Measurements from ENCODE around the gene AHRR. TPM values are rescaled to one million over a fixed set of nuclear protein-coding genes. Genes with fewer than 3 reads are reported as not detected.
"Not testable (repeated sequence)": the region's sequence is repeated elsewhere in the genome, so short reads cannot be mapped to it uniquely, and the experiment has no call there.

Gene AHRR
- total RNA-seq, 1 donor from 2014 or later, result 23.9 TPM

DNA sequence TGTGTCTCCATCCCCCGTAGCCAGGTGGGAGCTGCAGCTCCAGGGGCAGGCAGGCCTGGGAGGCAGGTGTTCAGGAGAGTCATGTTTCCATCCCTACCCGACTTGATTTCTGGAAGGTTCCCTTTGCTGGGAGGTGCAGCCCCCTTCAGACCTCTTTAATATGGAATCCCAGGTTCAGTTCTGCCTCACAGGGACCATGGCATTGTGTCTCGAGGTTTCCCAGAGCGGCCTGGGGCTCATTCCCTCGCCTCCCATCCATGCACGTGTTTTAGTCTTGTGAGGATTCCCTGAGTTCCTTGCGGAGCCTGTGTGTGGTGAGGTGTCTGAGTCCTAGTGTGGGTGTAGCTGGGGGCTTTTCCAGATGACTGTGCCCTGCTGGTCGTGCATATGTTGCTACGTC lies 16.5 kb upstream of the AHRR start:
- no peak for DNase-seq (ENCODE audit: extremely low read depth, low read depth, low spot score)

DNA sequence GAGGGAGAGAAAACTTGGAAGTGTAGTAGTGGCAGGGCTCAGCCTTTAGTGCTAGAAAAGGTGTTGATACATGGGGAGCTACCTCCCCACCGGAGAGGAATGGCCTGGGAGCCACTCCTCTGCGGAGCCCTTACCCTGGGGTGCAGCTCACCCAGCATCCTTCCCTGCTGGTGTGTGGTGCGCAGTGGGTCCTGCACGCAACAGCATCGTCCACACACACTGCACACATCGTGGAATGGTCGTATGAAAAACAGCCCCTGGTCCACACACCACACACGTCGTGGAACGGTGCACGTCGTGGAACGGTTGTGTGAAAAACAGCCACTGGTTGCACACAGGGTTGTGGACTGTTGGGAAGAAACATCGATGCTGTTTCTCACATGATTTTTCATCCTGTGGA lies 16.1 kb upstream of the AHRR start:
- no peak for DNase-seq (ENCODE audit: extremely low read depth, low read depth, low spot score)

DNA sequence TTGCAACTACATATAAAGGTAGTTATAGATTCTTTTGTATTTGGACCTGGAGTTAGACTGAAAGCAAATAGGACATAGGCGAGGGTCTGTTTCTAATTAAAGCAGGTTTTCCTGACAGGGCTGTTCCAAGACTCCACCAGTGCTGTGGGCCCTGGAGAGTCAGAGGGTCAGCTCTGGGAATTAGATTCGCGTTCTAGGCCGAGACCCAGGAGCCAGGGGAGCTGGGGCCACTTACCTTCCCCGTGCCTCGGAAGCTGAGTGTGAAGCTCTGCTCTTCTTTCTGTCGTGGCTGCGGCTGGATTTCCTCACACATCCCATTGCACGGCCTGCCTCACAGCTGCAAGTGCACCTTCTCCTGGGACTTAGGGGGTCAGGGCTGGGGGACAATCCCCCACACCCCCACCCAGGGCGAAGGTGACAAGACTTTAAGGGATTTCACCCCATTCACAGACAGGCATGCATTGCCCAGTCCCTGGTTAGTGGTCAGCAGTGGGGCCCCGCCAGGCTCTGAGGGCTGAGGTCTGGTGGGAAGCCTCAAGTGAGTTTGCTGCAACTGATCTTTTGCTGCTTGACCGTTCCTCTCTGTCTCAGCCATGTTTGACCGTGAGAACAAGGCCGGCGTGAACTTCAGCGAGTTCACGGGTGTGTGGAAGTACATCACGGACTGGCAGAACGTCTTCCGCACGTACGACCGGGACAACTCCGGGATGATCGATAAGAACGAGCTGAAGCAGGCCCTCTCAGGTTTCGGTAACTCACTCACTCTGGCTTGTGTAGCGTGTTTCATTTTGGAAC lies 15.3 kb upstream of the AHRR start:
- no peak for DNase-seq (ENCODE audit: extremely low read depth, low read depth, low spot score)

DNA sequence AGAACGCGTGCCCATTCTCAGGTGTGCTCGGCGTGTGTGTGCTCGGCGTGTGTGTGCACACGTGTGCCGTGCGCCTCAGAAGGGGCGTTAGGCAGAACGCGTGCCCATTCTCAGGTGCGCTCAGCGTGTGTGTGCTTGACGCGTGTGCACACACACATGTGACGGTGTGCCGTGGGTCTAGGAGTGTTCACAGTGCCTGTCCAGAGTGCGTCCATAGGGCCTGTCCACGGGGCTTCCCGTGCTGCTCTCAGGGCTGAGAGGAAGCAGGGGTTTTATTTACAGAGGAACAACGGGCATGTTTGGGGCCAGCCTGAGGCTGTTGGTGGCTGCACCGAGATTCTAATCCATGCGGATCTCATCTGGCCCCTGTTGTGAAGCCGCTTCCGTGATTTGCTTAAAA lies 14.2 kb upstream of the AHRR start:
- DNase-seq (ENCODE audit: extremely low read depth, low read depth, low spot score), result no peak

DNA sequence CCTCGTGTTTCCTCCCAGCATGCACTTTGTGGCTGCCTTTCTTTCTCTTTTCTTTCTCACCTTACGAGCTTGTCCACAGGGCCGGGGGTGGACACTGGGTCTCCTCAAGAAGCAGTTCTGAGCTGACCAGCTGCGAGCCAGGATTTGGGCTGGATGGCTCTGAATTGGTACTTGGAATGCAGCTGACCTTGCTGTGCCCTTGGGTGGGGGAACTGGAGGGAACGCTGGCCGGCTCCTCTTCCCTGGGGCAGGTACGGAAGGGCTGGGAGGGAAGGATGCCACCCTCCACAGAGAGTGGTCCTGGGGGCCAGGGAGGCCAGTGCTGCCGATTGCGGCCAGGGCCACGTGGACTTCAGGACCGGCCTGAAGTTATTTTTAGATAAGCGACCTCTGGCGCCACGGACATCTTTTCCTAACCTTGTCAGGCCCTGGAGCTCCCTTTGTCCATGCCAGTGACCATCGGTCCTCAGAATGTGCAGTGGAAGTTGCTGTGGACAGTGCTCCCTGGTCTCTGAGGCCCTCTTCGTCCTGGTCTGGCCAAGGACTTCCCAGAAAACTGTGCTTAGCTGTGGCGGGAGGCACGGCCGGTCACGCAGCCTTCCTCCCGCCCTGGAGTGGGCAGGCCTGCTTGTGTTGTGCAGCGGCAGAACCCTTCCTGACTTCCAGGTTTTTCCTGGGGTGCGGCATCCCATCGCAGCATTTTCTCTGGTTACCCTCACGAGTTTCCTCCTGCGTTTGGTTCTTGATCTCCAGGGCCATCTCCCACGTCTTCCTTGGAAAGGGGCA lies 13.5 kb upstream of the AHRR start:
- DNase-seq (ENCODE audit: extremely low read depth, low read depth, low spot score), result no peak

DNA sequence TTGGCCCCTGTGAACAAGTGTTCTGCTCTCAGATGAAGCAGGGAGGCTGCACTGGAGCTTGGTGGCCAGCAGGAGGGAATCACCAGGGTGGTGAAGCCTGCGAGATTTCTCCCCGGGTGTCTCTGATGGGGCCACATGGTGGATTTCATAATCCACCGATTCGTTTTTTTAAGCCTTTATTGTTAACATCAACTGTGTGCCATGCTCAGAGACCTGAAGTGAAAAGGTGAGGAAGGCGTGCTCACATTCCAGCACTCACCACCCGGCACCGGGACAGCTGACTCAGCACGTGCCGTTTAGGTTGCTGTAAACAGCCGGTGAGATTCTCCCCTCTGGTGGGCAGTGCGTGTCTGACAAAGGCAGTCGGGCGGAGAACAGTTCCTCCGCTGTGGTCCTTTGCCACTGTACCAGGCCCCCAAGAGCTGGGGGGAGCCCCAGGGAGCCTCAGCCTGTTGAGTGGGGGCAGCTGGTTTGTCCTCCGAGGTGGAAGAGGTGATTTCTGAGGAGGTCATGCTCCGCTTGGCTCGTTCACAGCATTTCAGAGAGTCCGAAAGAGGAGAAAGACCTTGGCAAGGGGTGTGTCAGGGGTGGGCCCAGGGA lies 12.7 kb upstream of the AHRR start:
- DNase-seq (ENCODE audit: extremely low read depth, low read depth, low spot score), result no peak

DNA sequence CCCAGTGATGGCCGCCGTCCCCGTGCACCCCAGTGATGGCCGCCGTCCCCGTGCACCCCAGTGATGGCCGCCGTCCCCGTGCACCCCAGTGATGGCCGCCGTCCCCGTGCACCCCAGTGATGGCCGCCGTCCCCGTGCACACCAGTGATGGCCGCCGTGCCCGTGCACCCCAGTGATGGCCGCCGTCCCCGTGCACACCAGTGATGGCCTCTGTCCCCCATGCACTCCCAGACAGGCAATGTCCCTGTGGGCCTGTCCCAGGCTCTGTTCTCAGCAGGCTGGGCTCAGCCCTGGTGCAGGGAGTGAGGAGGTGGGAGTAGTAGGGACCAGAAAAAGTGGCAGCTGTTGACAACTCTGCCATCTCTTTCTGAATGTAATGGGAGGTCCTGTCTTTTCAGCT lies 11.7 kb upstream of the AHRR start:
- DNase-seq (ENCODE audit: extremely low read depth, low read depth, low spot score), result not testable (repeated sequence)

DNA sequence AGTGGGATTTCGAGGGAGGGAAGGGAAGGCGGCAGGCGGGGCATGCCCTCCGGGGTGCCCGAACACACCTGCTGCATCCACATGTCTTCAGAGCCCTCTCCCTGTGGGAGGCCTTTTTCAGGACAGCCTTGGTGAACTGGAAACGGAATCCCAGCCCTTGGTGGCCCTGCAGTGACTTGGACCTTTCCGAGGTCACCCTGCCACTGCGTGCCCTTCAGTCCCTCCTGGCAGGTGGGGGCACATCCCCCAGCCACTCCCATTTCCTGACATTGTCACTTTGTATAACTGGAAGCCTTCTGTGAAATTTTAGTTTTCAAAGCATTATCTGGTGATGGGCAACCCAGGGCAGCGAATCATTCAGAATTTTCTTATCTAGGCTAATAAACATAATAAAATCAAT lies 11.0 kb upstream of the AHRR start:
- no peak for DNase-seq (ENCODE audit: extremely low read depth, low read depth, low spot score)

DNA sequence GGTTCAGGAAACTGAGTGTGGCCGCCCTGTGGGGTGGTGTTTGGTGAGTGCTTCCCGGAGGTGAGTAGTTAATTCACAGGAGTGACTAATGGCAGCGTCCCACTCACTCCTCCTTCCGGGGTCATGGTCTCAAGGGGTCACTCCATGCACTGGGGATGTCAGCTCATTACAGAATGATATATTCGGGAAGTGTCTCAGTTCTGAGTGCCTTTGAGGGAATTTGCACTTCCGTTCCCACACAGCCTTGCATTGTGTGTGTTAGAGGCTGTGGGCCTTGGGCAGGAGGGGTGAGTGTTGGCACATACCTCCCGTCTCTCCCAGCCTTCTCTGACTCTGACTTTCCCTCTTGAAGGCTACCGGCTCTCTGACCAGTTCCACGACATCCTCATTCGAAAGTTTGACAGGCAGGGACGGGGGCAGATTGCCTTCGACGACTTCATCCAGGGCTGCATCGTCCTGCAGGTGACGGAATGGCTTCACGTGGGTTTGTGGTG lies 10.5 kb upstream of the AHRR start:
- DNase-seq (ENCODE audit: extremely low read depth, low read depth, low spot score), result peak; percentile 86

DNA sequence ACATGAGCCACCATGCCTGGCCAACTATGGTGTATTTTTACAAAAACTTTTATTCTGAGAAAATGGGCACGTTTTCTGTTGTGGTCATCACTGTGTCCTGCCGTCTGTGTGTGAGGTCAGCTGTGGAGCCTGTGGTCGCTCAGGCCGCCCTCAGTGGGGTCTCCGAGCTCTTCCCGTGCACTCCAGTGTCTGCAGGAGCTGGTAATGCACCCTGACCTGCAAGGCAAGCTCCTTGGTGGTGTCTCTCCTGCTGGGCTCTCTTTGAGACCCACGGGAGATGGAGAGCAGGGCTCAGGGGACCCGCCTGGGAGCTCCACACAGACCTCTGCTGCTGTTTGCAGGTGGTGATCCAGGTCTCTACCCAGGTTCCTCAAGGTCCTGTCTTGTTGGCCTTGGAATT lies 9.6 kb upstream of the AHRR start:
- DNase-seq (ENCODE audit: extremely low read depth, low read depth, low spot score), result no peak

DNA sequence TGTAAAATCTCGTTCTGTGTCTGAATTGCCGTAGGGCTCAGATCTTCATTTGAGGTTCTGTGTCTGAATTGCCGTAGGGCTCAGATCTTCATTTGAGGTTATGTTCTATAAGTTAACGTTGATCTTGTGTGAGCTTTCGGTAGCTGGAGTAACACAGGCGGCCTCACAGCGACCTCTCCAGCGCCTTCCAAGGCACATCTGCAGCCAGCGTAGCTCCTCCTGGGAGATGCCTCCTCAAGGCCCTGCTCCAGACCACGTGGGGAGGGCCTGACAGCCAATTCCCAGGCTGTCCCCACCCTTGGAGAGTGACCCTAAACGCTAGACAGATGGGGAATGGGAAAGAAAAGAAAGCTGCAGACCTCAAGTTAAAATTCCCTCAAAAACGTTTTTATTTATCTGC lies 8.7 kb upstream of the AHRR start:
- no peak for DNase-seq (ENCODE audit: extremely low read depth, low read depth, low spot score)

DNA sequence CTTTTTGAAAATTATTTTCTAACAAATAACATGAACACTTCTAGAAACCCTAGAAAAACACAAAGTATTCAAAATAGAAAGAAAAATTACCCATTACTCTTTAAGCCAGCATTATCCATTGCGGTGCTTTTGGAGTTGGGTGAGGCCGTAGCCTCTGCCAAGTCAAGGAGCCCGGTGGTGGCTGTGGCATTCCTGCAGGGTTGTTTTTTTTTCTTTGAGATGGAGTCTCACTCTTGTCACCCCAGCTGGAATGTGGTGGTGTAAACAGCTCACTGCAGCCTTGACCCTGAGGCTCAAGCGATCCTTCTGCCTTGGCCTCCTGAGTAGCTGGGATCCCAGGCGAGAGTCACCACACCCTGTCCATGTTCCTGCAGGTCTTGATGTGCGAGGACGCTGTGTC lies 8.2 kb upstream of the AHRR start:
- DNase-seq (ENCODE audit: extremely low read depth, low read depth, low spot score), result no peak

DNA sequence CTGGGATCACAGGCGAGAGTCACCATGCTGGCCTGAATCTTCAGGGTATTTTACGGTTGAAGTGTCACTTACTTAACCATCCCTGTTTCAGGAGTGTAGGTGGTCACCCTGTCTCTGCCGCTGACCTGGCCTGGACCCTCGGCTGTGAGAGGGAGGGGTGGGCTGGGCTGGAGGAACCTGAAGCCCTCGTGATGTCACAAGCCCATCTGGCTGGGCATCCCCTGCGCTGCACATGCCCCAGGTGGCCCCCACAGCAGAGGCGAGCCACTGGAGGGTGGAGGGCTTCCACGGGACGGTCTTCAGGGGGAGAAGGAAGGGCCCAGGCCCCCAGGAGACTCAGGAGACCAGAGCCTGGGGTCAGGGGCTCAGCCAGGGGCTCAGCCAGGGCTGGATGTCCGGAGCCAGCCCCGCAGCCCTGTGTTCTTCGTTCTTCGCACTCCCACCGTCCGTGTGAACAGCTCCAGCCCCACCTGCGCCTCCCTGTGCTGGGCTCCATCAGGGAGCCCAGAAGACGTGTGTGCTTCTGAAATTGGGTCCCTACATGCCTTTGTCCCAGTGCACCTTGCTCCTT lies 7.6 kb upstream of the AHRR start:
- DNase-seq (ENCODE audit: extremely low read depth, low read depth, low spot score), result no peak

DNA sequence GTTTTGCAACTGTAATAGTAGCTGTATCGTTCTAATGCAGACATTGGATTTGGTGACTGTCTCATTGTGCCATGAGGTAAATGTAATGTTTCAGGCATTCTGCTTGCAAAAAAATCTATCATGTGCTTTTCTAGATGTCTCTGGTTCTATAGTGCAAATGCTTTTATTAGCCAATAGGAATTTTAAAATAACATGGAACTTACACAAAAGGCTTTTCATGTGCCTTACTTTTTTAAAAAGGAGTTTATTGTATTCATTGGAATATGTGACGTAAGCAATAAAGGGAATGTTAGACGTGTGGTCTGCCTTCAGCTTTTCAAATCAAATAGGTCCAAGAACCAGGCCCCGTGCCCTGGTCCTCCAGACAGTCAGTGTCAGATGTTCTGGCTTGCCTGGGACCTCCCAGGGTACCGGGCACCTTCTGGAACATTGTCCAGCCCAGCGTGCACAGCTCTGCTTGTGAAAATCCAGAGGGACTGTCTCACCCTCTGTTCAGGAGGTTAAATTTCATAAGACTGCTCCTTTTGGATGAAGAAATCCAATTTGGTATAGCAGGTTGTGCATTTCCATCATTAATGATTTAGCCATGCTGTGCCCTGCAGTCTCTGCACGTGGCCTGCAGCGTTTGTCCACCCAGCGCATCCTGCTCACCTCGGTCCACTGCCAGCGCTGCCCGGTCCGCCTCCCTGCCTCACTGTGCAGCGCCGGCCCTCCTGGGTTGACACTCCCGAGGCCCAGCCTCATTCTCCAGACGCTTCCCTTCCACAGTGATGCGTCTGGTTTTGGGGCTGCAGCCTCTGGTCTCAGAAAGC lies 6.6 kb upstream of the AHRR start:
- no peak for DNase-seq (ENCODE audit: extremely low read depth, low read depth, low spot score)

DNA sequence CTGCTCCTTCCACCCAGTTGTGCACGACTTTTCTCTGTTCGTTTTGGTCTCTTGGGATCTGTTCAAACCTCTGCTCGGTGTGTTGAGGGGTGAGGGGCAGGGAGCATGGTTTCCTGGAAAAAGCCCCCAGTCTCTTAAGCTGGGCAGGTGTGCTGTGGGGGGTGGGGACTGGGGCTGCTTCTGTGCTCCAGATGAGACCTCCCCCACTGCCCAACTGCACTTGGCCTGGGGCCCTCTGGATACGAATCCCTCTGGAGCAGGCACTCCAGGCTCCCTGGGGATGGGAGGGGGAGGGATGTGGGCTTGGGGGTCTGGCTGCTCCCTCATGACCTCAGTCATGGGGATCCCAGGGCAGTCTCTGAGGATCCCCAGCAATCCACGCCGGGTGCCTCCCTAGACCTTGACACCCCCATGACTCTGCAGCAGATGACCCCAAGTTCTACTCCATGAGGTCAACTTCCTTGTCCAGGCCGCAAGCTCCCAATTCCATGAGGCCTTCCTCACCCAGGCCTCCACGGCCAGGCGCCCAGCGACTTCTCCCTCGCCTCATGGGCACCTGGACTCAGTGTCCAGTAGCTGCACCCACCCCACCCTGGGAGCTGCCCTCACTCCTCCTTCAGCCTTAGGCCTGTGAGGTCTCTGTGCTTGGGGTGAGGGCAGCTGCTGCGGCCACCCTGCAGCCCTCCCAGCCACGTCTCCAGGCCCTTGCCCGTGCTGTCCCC lies 5.9 kb upstream of the AHRR start:
- DNase-seq (ENCODE audit: extremely low read depth, low read depth, low spot score), result no peak

DNA sequence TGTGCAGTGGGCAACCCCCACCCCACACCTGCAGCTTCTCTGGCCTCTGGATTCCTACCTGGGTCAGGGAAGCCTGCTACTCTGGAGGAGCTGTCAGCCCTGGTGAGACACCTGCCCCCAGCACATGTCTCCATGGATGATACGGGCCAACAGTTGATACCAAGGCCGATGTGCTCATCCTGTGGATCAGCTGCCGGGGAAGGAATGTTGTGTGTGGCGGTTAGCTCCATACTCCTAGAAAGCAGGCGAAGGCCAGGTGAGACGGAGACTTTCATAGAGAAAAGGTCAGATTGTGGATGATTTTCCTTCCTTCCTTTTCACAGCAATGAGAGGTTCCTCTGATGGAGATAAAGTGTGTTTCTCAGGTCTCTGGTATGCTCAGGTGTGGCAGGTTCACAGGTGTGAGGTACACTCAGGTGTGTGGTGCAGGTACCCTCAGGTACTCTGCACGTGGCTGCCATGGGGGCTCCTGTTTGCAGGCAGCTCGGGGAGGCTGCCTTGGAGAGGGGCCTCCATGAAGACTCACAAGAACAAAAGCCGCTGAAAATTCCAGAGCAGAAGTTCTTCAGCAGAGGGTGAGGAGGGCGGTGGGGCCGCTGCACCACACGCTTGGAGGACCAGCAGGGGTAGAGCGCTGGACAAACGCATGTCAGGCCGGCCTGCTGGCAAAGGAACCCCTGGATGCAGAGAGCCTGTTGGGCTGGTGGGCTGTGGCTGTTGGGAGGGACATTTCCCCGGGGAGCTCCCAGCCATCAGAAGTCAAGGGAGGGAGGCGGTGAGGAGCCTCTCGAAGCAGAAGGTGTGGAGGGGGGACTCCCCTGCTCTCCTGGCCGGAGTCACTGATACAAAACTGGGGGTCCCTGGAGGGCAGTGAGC lies 5.1 kb upstream of the AHRR start:
- DNase-seq (ENCODE audit: extremely low read depth, low read depth, low spot score), result no peak

DNA sequence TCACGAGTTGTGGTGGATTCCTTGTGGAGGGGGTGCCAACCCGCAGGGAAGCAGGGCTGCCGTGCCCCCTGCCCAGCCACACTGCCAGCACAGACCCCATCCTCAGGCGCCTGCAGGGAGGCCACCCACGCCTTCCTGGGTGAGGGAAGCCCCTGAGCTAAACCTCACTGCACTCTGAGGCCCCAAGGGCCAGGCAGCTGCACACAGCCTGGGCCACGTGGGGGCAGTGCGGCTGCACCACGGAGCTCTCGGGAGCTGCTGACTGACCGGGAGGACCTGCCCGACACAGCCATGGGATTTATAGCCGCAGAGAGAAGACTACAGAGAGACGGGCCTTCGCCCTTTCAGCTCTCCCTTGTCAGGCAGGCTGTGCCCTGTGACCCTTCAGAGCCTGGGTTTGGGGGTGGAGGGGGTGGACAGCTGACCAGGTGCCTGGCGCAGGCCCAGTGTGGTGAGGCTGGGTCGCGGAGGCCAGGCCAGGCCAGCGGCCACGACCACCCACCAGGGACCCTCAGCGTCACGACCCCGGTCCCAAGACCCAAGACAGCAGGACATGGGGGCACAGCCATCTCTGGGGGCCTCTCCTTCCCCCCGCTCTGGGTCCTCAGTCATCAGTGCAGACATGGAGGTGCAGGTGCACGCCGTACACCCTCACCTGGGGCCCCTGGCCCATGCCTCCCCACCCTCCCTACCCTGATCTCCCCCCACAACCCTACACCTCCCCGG lies 4.3 kb upstream of the AHRR start:
- DNase-seq (ENCODE audit: extremely low read depth, low read depth, low spot score), result no peak

DNA sequence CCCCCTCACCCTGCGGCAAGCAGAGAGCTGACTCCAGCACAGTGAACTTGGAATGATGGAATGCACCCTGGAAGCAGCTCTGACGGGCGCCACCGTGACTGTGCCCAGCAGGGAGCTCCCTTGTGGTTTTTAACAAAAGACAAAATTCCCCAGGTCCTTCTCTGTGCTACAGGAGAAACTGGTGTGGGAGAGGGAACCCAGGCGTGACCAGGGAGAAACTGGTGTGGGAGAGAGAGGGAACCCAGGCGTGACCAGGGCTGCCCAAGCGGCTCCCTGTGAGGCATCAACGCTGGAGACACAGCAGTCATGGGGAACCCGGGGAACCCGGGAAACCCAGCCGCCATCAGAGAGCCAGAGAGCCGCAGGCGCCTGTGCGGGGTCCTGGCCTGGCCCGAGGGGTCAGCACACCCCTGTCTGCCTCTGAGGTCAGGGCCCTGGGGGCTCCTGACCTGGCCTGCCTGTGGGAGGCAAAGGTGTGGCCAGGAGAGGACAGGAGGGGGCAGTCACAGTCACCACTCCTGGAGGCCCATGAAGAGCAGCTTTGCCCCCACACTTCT lies 3.1 kb upstream of the AHRR start:
- DNase-seq (ENCODE audit: extremely low read depth, low read depth, low spot score), result no peak
